T-helper 1 cell treated with Interleukin-12 subunit alpha and Interleukin-12 subunit beta and Interleukin-4 antibody, amounts not matched to agents 30 μg/mL and 1 μg/mL, for 36 hours (primary cell): ENCODE measurements around the gene CCDC32.

Experiments
- H3K27ac Mint-ChIP-seq: one replicate; pipeline ENCODE4 v1.8.0; 2021; ENCODE audit warnings: mild to moderate bottlenecking, mixed read lengths
- H3K27me3 Mint-ChIP-seq: one replicate; pipeline ENCODE4 v1.8.0; 2021; ENCODE audit warnings: low read depth, mixed read lengths
- H3K36me3 Mint-ChIP-seq: one replicate; pipeline ENCODE4 v1.8.0; 2021; ENCODE audit warnings: low read depth, mixed read lengths
- H3K4me1 Mint-ChIP-seq: one replicate; pipeline ENCODE4 v1.8.0; 2021; ENCODE audit warnings: low read depth, mixed read lengths
- H3K4me3 Mint-ChIP-seq: one replicate; pipeline ENCODE4 v1.8.0; 2021; ENCODE audit warnings: mild to moderate bottlenecking, moderate library complexity, mixed read lengths
- H3K9me3 Mint-ChIP-seq: one replicate; pipeline ENCODE4 v1.8.0; 2021; ENCODE audit warnings: mixed read lengths

CCDC32 gene

DNA sequence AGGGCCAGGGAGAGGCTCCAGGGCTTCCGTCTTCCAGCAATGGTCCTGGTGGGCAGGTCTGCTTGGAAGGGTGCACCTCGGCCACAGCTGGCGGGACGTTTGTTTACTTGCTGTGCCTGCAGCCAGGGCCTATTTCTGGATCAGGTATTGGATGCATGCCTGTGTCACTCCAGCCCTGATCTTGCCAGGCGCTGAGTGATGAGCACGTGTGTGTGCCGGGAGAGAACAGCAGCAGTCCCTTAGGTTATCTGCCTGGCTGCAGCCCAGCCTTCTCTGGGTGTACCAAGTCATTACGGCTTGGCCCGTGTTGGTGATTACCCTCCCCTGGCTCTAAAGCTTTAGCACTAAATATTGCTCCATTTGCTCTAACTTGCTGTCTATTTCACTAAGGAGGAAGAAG is 14.9 kb downstream of the CCDC32 start:
- H3K27me3 Mint-ChIP-seq = no peaks in the 10 kb centered on the region
- H3K4me1 Mint-ChIP-seq = peaks cover 2% of the 10 kb centered on the region
- H3K36me3 Mint-ChIP-seq = peaks cover 28% of the 10 kb centered on the region
- H3K4me3 Mint-ChIP-seq = no peak overlapping the region
- H3K9me3 Mint-ChIP-seq = no peaks in the 10 kb centered on the region
- no peak overlapping the region for H3K27ac Mint-ChIP-seq

DNA sequence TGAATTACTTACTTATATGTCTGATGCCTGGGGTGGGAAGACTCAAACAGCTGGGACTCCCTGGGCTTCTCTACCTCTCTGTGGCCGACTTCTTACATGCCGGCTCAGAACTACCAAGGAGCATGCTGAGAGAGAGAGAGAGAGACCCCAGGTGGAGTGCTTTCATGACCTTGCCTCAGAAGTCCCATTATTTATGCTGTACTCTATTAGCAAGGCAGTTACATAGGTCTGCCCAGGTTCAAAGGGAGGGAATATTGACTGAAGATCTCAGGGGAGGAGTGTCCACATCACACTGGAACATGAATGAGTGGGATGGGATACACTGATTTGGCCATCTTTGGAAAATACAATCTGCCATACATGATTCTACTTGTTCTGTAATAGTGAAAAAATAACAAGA is 16.2 kb downstream of the CCDC32 start:
- Mint-ChIP-seq H3K27me3 (no peaks in the 10 kb centered on the region), H3K4me1 (peaks cover 9% of the 10 kb centered on the region), H3K27ac (no peak overlapping the region), H3K36me3 (peaks cover 22% of the 10 kb centered on the region), H3K4me3 (no peak overlapping the region), H3K9me3 (no peaks in the 10 kb centered on the region)

DNA sequence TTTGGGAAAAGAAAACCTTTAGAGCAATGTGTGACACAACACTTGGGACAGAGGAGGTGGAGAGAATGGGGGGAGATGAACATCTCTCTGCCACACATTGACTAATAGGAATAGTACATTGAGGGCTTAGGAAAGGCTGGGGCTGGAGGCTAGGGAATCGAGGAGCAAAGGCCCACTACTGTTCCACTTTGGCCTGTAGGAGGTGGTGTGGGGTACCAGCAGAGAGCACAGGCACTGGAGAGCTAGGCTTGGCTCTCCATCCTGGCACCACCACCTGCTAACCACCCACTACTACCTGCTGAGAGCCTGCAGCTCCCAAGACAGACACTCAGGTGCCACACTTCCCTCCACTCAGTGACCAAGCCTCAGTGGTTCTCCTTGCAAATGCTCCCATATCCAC is 19.4 kb downstream of the CCDC32 start:
- H3K36me3 Mint-ChIP-seq = peaks cover 12% of the 10 kb centered on the region
- H3K27me3 Mint-ChIP-seq = no peaks in the 10 kb centered on the region
- H3K9me3 Mint-ChIP-seq = no peaks in the 10 kb centered on the region
- no peak overlapping the region for H3K27ac Mint-ChIP-seq
- peaks cover 9% of the 10 kb centered on the region for H3K4me1 Mint-ChIP-seq
- H3K4me3 Mint-ChIP-seq = no peak overlapping the region

DNA sequence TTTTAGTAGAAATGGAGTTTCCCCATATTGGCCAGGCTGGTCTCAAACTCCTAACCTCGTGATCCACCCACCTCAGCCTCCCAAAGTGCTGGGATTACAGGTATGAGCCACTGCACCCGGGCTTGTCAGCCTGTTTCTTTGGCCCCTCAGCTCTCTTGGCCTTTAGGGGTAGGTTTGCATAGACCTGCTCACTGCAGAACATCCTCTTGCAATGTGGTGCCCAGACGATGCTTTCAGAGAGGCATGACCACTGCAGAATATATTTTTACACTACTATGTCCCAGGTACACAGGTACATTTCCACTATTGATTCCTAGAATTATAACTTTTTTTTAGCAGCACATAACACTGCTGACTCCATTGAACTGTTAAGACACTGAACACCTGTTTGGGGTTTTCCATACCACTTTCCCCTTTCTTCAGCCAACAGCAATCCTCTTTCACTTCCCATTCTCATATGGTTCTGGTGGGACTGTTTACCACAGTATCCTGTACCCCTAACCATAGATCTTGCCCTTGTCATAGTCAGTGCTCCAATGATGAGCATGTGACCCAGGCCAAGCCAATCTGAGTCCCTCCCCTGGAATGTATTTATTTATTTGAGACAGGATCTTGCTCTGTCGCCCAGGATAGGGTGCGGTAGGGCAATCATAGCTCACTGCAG is 21.1 kb downstream of the CCDC32 start:
- H3K36me3 Mint-ChIP-seq = peaks cover 8% of the 10 kb centered on the region
- no peaks in the 10 kb centered on the region for H3K9me3 Mint-ChIP-seq
- peaks cover 9% of the 10 kb centered on the region for H3K4me1 Mint-ChIP-seq
- no peaks in the 10 kb centered on the region for H3K27me3 Mint-ChIP-seq
- no peak overlapping the region for H3K4me3 Mint-ChIP-seq
- no peak overlapping the region for H3K27ac Mint-ChIP-seq

DNA sequence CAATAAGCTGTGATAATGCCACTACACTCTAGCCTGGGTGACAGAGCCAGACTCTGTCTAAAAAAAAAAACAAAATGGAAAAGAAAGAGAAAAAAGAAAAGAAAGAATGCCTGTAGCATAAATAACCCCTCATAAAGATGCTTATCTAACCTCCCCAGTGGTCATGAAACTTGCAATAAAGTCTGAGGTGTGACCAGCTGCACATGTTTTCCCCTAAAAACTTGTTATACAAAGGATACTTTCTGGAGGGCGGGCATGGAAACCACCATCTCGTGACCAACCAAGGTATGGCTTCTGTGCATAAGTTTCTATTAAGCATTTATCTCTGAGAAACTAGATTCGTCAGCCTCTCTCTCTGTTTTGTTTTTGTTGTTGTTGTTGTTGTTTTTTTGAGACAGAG is 21.8 kb downstream of the CCDC32 start:
- Mint-ChIP-seq H3K9me3 (no peaks in the 10 kb centered on the region), H3K27ac (no peak overlapping the region), H3K36me3 (peaks cover 7% of the 10 kb centered on the region), H3K27me3 (no peaks in the 10 kb centered on the region), H3K4me3 (no peak overlapping the region), H3K4me1 (peaks cover 9% of the 10 kb centered on the region)

DNA sequence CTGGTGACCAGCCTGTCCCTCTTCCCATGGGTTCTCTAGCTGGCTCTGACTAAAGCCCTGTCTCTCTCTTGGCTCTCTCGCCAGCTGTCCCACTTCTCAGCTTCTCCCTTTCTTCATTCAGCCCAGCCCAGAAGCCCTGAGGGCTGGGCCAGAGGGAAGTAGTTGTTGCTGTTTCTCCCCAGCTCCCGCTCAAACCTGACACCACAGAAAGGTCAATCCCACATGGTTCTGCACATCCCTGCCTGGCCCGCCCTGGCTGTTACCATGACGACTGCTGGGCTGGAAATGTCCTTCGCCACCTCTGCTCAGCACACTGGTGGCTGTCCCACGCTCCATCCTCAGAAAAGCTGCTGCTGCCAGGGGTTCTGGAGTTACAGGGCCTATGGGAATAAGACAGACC is 25.9 kb downstream of the CCDC32 start:
- H3K4me1 Mint-ChIP-seq = peaks cover 4% of the 10 kb centered on the region
- H3K4me3 Mint-ChIP-seq = no peak overlapping the region
- no peaks in the 10 kb centered on the region for H3K27me3 Mint-ChIP-seq
- no peak overlapping the region for H3K27ac Mint-ChIP-seq
- no peaks in the 10 kb centered on the region for H3K9me3 Mint-ChIP-seq
- peaks cover 2% of the 10 kb centered on the region for H3K36me3 Mint-ChIP-seq

DNA sequence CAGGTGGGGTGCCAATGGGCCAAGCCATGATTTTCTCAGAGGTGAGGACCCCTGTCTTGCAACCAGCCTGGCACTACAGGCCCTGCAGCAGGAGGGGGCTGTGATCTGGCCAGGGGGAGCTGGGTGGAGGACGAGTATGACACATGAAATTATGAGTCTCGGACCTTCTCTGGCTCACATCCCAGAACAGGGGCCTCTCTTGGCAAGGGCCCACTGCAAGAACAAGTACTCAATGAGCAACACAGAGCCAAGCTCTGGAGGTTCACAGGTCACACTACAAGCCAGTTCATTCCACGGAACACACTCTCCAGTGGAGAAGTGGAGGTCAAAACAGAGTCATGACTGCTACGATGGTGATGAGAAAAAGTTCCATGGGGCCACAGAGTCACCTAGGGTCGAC is 28.3 kb downstream of the CCDC32 start:
- no peak overlapping the region for H3K27ac Mint-ChIP-seq
- H3K36me3 Mint-ChIP-seq = peaks cover 2% of the 10 kb centered on the region
- no peaks in the 10 kb centered on the region for H3K9me3 Mint-ChIP-seq
- H3K4me1 Mint-ChIP-seq = no peaks in the 10 kb centered on the region
- no peak overlapping the region for H3K4me3 Mint-ChIP-seq
- H3K27me3 Mint-ChIP-seq = no peaks in the 10 kb centered on the region

DNA sequence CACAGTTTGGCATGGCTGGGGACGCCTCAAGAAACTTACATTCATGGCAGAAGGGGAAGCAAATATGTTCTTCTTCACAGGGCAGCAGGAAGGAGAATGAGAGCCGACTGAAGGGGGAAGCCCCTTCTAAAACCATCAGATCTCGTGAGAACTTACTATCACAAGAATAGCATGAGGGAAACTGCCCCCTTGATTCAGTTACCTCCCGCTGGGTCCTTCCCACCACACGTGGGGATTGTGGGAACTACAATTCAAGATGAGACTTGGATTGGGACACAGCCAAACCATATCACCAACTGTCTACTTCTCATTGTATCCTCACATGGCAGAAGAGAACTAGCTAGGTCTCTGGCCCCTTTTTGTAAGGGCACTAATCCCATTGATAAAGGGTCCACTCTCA is 30.5 kb downstream of the CCDC32 start:
- H3K4me1 Mint-ChIP-seq = no peaks in the 10 kb centered on the region
- no peaks in the 10 kb centered on the region for H3K27me3 Mint-ChIP-seq
- H3K9me3 Mint-ChIP-seq = no peaks in the 10 kb centered on the region
- no peak overlapping the region for H3K4me3 Mint-ChIP-seq
- H3K27ac Mint-ChIP-seq = no peak overlapping the region
- no peaks in the 10 kb centered on the region for H3K36me3 Mint-ChIP-seq

DNA sequence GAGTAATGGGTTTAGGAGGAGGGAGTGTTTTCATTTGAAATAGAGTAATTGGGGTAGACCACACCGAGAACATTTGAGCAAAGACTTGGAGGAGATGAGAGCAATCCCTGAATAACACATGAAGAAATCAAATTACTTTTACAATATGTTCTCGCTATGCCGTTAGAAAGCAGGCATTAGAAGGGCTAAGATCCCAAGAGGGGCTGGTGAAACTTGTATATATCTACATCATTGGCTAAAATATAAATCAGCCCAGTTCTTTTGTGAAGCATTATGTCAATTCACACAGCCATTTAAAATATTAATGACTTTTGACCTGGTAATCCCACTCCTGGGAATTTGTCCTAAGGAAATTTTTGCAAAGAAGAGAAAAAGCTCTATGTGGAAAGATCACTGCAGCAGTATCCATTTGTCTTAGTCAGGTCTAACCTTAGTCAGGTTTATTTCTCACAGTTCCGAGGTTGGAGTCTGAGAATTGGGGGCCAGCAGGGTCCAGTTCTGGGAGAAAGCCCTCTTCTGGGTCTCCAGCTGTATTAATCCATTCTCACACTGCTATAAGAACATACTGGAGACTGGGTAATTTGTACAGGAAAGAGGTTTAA is 31.0 kb downstream of the CCDC32 start:
- no peaks in the 10 kb centered on the region for H3K36me3 Mint-ChIP-seq
- H3K27me3 Mint-ChIP-seq = no peaks in the 10 kb centered on the region
- no peak overlapping the region for H3K27ac Mint-ChIP-seq
- H3K4me3 Mint-ChIP-seq = no peak overlapping the region
- no peaks in the 10 kb centered on the region for H3K9me3 Mint-ChIP-seq
- no peaks in the 10 kb centered on the region for H3K4me1 Mint-ChIP-seq

DNA sequence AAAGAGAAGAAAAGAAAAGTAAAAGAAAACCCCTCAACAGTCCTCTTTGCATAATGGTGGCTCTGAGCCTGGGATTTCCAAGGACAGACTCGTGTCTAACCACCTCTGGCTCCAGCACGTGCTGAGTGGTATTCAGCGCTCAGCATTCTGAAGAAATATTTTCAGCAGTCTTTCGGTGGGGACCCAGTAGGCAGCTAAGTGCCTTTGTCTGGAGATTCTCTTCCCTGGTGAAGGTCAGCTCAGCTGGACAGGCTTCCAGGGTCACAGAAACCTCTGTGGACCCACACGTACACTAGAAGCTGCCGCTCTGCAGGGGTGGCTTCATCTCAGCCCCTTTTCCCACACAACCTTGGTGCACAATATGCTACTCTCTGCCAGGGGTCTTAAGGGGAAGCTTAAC is 36.0 kb downstream of the CCDC32 start:
- H3K9me3 Mint-ChIP-seq = no peaks in the 10 kb centered on the region
- H3K4me1 Mint-ChIP-seq = no peaks in the 10 kb centered on the region
- H3K36me3 Mint-ChIP-seq = no peaks in the 10 kb centered on the region
- no peak overlapping the region for H3K4me3 Mint-ChIP-seq
- H3K27me3 Mint-ChIP-seq = no peaks in the 10 kb centered on the region
- no peak overlapping the region for H3K27ac Mint-ChIP-seq

DNA sequence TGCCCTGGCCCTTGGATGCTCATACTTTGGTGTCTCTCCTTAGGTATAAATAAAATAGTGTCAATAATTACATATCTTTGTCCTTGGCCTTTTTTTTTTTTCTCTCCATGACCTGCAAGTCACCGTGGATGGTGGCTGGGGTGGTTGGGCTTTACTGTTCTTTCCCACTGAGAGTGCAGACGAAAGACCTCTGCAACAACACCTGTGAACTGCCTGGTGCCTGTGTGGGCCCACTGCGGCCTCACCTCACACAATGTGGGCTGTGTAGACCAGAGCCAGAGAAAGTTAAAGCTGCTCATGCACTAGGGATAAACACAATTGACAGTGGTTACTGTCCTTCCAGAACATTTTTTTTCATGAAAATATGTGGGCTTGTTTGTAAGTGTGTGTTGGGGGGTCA is 39.0 kb downstream of the CCDC32 start:
- Mint-ChIP-seq H3K9me3 (no peaks in the 10 kb centered on the region), H3K4me1 (no peaks in the 10 kb centered on the region), H3K27ac (no peak overlapping the region), H3K4me3 (no peak overlapping the region), H3K36me3 (no peaks in the 10 kb centered on the region), H3K27me3 (peaks cover 4% of the 10 kb centered on the region)

DNA sequence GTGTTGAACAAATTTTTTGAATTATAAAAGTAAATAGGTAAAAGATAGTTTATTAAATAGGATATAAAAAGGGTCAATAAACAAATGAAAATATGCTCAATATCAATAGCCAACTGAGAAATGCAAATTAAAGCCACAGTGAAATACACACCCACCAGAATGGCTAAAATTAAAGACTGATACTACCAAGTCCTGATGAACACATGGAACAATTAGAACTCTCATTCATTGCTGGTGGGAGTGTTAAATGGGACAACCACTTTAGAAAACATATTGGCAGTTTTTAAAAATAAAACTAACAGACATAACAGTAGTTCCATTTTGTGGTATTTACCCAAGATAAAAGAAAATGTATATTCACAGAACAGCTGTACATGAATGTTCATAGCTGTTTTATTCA is 41.2 kb downstream of the CCDC32 start:
- peaks cover 4% of the 10 kb centered on the region for H3K4me1 Mint-ChIP-seq
- H3K36me3 Mint-ChIP-seq = no peaks in the 10 kb centered on the region
- H3K27ac Mint-ChIP-seq = no peak overlapping the region
- no peak overlapping the region for H3K4me3 Mint-ChIP-seq
- H3K27me3 Mint-ChIP-seq = peaks cover 8% of the 10 kb centered on the region
- no peaks in the 10 kb centered on the region for H3K9me3 Mint-ChIP-seq

DNA sequence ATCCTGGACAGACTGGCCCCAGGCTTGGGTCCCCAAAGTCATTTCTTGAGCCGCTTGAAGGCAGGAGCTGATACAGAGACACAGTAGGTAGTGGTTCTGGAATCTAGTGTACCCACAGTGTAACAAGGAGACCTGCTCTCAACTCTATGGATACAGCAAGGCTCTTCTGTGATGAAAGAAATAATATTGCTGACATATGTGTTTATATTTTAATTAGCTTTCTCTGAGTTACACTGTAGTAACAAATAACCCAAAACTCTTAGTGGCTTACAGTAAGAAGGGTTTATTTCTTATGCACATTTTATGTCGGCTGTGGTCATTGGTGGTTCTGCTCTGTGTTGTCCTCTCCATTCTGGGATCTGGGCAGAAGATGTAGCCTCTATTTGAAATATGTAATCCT is 48.5 kb downstream of the CCDC32 start:
- Mint-ChIP-seq H3K9me3 (no peaks in the 10 kb centered on the region), H3K27ac (no peak overlapping the region), H3K4me3 (no peak overlapping the region), H3K36me3 (peaks cover 3% of the 10 kb centered on the region), H3K27me3 (peaks cover 42% of the 10 kb centered on the region), H3K4me1 (peaks cover 9% of the 10 kb centered on the region)

DNA sequence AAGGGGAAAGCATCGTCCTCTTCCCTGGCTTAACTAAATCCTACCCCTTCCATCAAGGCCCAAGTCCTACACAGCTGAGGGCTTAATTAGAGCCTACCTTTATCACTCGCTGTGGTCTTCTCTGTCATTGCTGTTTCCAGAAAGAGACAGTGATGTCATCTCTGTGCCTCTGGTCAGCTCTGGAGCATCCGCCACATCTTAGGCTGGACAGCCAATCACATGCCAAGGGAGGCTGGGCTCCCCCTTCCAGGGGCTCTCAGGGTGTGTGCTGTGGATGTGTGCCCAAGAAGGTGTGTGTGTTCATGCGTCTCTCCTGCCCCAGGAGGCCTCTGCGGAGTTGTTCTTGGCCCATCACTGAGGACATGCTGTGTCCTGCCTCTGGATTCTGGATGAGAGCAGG is 51.2 kb downstream of the CCDC32 start:
- H3K27ac Mint-ChIP-seq = no peak overlapping the region
- H3K27me3 Mint-ChIP-seq = peaks cover 64% of the 10 kb centered on the region
- peaks cover 9% of the 10 kb centered on the region for H3K4me1 Mint-ChIP-seq
- H3K36me3 Mint-ChIP-seq = peaks cover 3% of the 10 kb centered on the region
- no peaks in the 10 kb centered on the region for H3K9me3 Mint-ChIP-seq
- no peak overlapping the region for H3K4me3 Mint-ChIP-seq

DNA sequence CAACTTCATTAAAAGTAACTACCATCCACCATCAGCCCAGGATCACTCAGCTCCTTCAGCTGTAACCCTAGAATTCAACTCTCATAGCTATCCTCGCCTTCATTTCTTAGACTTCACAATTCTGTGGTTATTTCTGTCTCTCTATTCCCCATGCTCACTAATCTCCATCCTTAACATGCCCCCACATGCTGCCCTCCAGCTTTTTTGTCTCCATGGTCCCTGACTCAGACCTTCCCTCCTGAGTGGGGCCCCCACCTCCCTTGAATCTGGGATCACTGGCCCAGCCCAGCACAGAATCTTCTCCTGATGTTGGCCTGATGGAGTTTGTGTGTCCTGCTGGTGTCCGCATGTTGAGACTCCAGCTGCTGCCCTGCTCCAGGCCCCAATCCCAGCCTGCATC is 52.4 kb downstream of the CCDC32 start:
- no peaks in the 10 kb centered on the region for H3K9me3 Mint-ChIP-seq
- no peak overlapping the region for H3K27ac Mint-ChIP-seq
- peaks cover 3% of the 10 kb centered on the region for H3K36me3 Mint-ChIP-seq
- H3K4me1 Mint-ChIP-seq = peaks cover 13% of the 10 kb centered on the region
- H3K27me3 Mint-ChIP-seq = peaks cover 74% of the 10 kb centered on the region
- H3K4me3 Mint-ChIP-seq = peak overlapping the region; percentile 38
